Osteoblast (primary cell): ENCODE results near the gene CCDC68. TPM values are rescaled to one million over a fixed set of nuclear protein-coding genes. Genes with fewer than 3 reads are reported as not detected.
A peak's percentile ranks its signal among the peaks of the same experiment; 100 is the strongest.
"Not testable (repeated sequence)": the region's sequence is repeated elsewhere in the genome, so short reads cannot be mapped to it uniquely, and the experiment has no call there.

Source experiments
- DNase-seq: peaks from one replicate; pipeline ENCODE4 v3.0.0; 2011; ENCODE audit warnings: low spot score, mixed read lengths; ENCODE audit not compliant: insufficient read length; ENCODE audit errors: missing footprints
- H2AFZ ChIP-seq: 2 replicates; pipeline ENCODE4 v1.6.0; 2011; ENCODE audit warnings: mild to moderate bottlenecking, low read length
- H3K27ac ChIP-seq: 2 replicates; pipeline ENCODE4 v1.5.1; 2011; ENCODE audit warnings: mild to moderate bottlenecking, low read depth, low read length, moderate library complexity
- H3K27me3 ChIP-seq: 2 replicates; pipeline ENCODE4 v1.6.0; 2012; ENCODE audit warnings: mild to moderate bottlenecking, control low read depth, inconsistent platforms, low read length, moderate library complexity; ENCODE audit not compliant: insufficient read depth
- H3K36me3 ChIP-seq: 2 replicates; pipeline ENCODE4 v1.5.1; 2011; ENCODE audit warnings: mild to moderate bottlenecking, low read length, control low read depth, moderate library complexity; ENCODE audit not compliant: insufficient read depth
- H3K4me1 ChIP-seq: 2 replicates; pipeline ENCODE4 v1.5.1; 2011; ENCODE audit warnings: mild to moderate bottlenecking, low read length, control low read depth, moderate library complexity; ENCODE audit not compliant: insufficient read depth
- H3K4me2 ChIP-seq: 2 replicates; pipeline ENCODE4 v1.6.0; 2011; ENCODE audit warnings: mild to moderate bottlenecking, low read length; ENCODE audit not compliant: insufficient read depth
- H3K4me3 ChIP-seq: fragments of 200-600 bp; sonication (generic); 3 replicates; pipeline ENCODE4 v1.5.1; 2012; ENCODE audit warnings: mild to moderate bottlenecking, low read length, inconsistent platforms; ENCODE audit not compliant: insufficient read depth
- H3K79me2 ChIP-seq: 2 replicates; pipeline ENCODE4 v1.6.0; 2012; ENCODE audit warnings: mild to moderate bottlenecking, low read length, control low read depth, inconsistent platforms; ENCODE audit not compliant: insufficient read depth
- H3K9me3 ChIP-seq: 2 replicates; pipeline ENCODE4 v1.5.1; 2011; ENCODE audit warnings: low read depth, low read length, control low read depth
- H4K20me1 ChIP-seq: 2 replicates; pipeline ENCODE4 v1.6.0; 2012; ENCODE audit warnings: mild to moderate bottlenecking, low read length, control low read depth; ENCODE audit not compliant: insufficient read depth
- CTCF ChIP-seq: IDR thresholded peaks from 2 replicates; pipeline ENCODE4 v1.5.1; 2011; ENCODE audit warnings: mild to moderate bottlenecking, low read depth, low read length, moderate library complexity; ENCODE audit errors: extremely low read depth
- total RNA-seq: library from RNA; depleted of rRNA; stranded (reverse); fragments of >200 nt; gene quantifications from 2 replicates; pipeline ENCODE4 v1.2.3, GENCODE V29; 2012

The CCDC68 gene
- total RNA-seq, 1 donor: 9.0 TPM

GRCh38 chr18:54856105-54856646 lies 103.1 kb downstream of the CCDC68 start:
- H3K9me3 ChIP-seq: no peaks in the 10 kb centered on the region
- no peak overlapping the region for H3K27ac ChIP-seq
- TF ChIP-seq CTCF: no peak
- H3K27me3 ChIP-seq: no peaks in the 10 kb centered on the region
- H2AFZ ChIP-seq: no peak overlapping the region
- H3K36me3 ChIP-seq: no peaks in the 10 kb centered on the region
- H3K4me3 ChIP-seq: no peak overlapping the region
- H3K4me1 ChIP-seq: peaks cover 13% of the 10 kb centered on the region
- H4K20me1 ChIP-seq: no peaks in the 10 kb centered on the region
- no peak for DNase-seq
- no peak overlapping the region for H3K4me2 ChIP-seq
- H3K79me2 ChIP-seq: no peaks in the 10 kb centered on the region

DNA sequence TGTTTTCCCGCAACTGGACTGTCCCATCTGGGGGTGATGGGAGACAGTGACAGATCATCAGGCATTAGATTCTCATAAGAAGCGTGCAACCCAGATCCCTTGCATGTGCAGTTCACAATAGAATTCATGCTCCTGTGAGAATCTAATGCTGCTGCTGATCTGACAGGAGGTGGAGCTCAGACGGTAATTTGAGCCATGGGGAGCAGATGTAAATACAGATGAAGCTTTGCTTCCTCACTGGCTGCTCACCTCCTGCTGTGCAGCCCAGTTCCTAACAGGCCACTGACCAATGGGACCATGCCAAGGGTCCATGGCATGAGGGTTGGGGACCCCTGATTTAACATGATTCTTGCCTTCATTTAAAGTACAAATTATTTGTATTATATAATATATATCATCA lies 104.2 kb downstream of the CCDC68 start:
- H3K4me1 ChIP-seq: peaks cover 13% of the 10 kb centered on the region
- H3K4me2 ChIP-seq, H3K36me3 ChIP-seq, H4K20me1 ChIP-seq, DNase-seq, H3K79me2 ChIP-seq, H3K27ac ChIP-seq, H3K27me3 ChIP-seq, H3K9me3 ChIP-seq, H3K4me3 ChIP-seq, H2AFZ ChIP-seq: not testable (repeated sequence)

GRCh38 chr18:54852780-54853675 lies 106.2 kb downstream of the CCDC68 start:
- Histone ChIP-seq H3K4me1 (peaks cover 13% of the 10 kb centered on the region), H3K27me3 (no peaks in the 10 kb centered on the region), H4K20me1 (no peaks in the 10 kb centered on the region), H3K9me3 (no peaks in the 10 kb centered on the region), H3K36me3 (no peaks in the 10 kb centered on the region), H2AFZ (peak overlapping the region; percentile 68), H3K27ac (no peak overlapping the region), H3K4me3 (peak overlapping the region; percentile 43), H3K4me2 (peak overlapping the region; percentile 57), H3K79me2 (no peaks in the 10 kb centered on the region)
- no peak for TF ChIP-seq CTCF
- peak; percentile 44 for DNase-seq

Other genes starting within 250 kb of the CCDC68 start
- 55.7 and 99.0 TPM in 2 replicates for gene RAB27B, start 131.0 kb downstream of the CCDC68 start, total RNA-seq